Esophagus muscularis mucosa (tissue), 4 donors: ENCODE results near the gene ACSS1. TPM values are rescaled to one million over a fixed set of nuclear protein-coding genes. Genes with fewer than 3 reads are reported as not detected.

Experiments
- DNase-seq: peaks from one replicate; pipeline ENCODE4 v3.0.0-alpha.2; 2017; ENCODE audit errors: extremely low spot score
- H3K27ac ChIP-seq, 4 donors: fragments of 200-600 bp; sonication (generic); replicated peaks in 1 of 4; 1 replicate in 3 of 4; 2 replicates in 1 of 4; pipeline ENCODE4 v1.5.1; 2016 to 2019; ENCODE audit warnings: mild to moderate bottlenecking in 1 of 4
- H3K27me3 ChIP-seq, 4 donors: fragments of 200-600 bp; sonication (generic); one replicate each; pipeline versions ENCODE4 v1.5.1 to v1.6.0; 2016 to 2019
- H3K36me3 ChIP-seq, 4 donors: fragments of 200-600 bp; sonication (generic); one replicate each; pipeline ENCODE4 v1.5.1; 2016 to 2019
- H3K4me1 ChIP-seq, 4 donors: fragments of 200-600 bp; sonication (generic); one replicate each; pipeline ENCODE4 v1.5.1; 2016 to 2019
- H3K4me3 ChIP-seq, 4 donors: fragments of 200-600 bp; sonication (generic); 1 replicate in 2 of 4; 2 replicates in 2 of 4; pipeline ENCODE4 v1.5.1; 2016 to 2019; ENCODE audit warnings: mild to moderate bottlenecking in 4 of 4, moderate library complexity in 1 of 4
- H3K9me3 ChIP-seq, 4 donors: fragments of 200-600 bp; sonication (generic); 1 replicate in 3 of 4; 2 replicates in 1 of 4; pipeline ENCODE4 v1.5.1; 2016 to 2019
- CTCF ChIP-seq, 3 experiments: fragments of 200-600 bp in 2 of 3; fragments of 450-650 bp in 1 of 3; sonication (generic) in 2 of 3; IDR thresholded peaks; one replicate each; pipeline ENCODE4 v1.5.1; 2017 to 2019; ENCODE audit warnings: antibody characterized with exemption in 3 of 3, mild to moderate bottlenecking in 2 of 3, moderate library complexity in 1 of 3
- EP300 ChIP-seq: sonication (generic); formaldehyde crosslinking; IDR thresholded peaks from one replicate; pipeline ENCODE4 v1.6.1; 2017; ENCODE audit warnings: antibody characterized with exemption
- POLR2A ChIP-seq: fragments of 450-650 bp; IDR thresholded peaks from one replicate; pipeline ENCODE4 v1.6.1; 2017; ENCODE audit warnings: antibody characterized with exemption, moderate library complexity, mild to moderate bottlenecking, low read depth
- POLR2AphosphoS5 ChIP-seq, 2 donors: sonication (generic); formaldehyde crosslinking; IDR thresholded peaks; one replicate each; pipeline ENCODE4 v1.6.1; 2017; ENCODE audit warnings: antibody characterized with exemption in 2 of 2
- WGBS: methylation state at CpG from one replicate; pipeline ENCODE4 v1.1.5; 2018; 5-methylcytosine and 5-hydroxymethylcytosine counted together
- intact Hi-C: fragments of 100-400 bp; cut with DNase I; formaldehyde crosslinking; loops from one replicate; pipeline ENCODE4 v1.15.1; 2023
- total RNA-seq, 4 donors: library from RNA; depleted of rRNA; stranded (reverse); fragments of >200 nt; gene quantifications; one replicate each; pipeline versions ENCODE4 v1.1.0 to v1.2.1, GENCODE V29; 2016

Gene ACSS1
- total RNA-seq, 4 donors from 2014 or later: 36.6 to 154 (median 65.3) TPM

- DNase-seq: no peak
- peaks cover 45 to 100% (median 98%) of the 10 kb centered on the region in 4 donors for H3K36me3 ChIP-seq
Observed at GRCh38 chr20:24962182-24962492, 95.8 kb downstream of the ACSS1 start.

GRCh38 chr20:24961384-24962181 is 96.4 kb downstream of the ACSS1 start:
- WGBS: 76% methylated on average over 20 of the region's 20 CpGs
- intact Hi-C loops: no loop called here
- no peak overlapping the region for H3K4me3 ChIP-seq
- H3K27ac ChIP-seq: no peak overlapping the region
- TF ChIP-seq CTCF (IDR thresholded peaks at IDR 0.05): no peak
- TF ChIP-seq EP300: no peak
- TF ChIP-seq POLR2AphosphoS5 (IDR thresholded peaks at IDR 0.05): no peak
- no peak for TF ChIP-seq POLR2A
- DNase-seq: no peak
- no peaks in the 10 kb centered on the region for H3K4me1 ChIP-seq
- no peaks in the 10 kb centered on the region for H3K9me3 ChIP-seq
- H3K27me3 ChIP-seq: no peaks in the 10 kb centered on the region
- H3K36me3 ChIP-seq: peaks cover 42 to 99% (median 94%) of the 10 kb centered on the region in 4 donors

More at GRCh38 chr20:24962182-24962492, 95.8 kb downstream of the ACSS1 start:
- Histone ChIP-seq H3K4me1 (no peaks in the 10 kb centered on the region), H3K27me3 (no peaks in the 10 kb centered on the region), H3K9me3 (no peaks in the 10 kb centered on the region), H3K27ac (no peak overlapping the region), H3K4me3 (no peak overlapping the region)
- intact Hi-C loops: no loop called here
- 81% methylated on average over 2 of the region's 2 CpGs for WGBS
- TF ChIP-seq POLR2A (no peak), POLR2AphosphoS5 (IDR thresholded peaks at IDR 0.05) (no peak), CTCF (IDR thresholded peaks at IDR 0.05) (no peak), EP300 (no peak)

GRCh38 chr20:24960861-24961260 is 97.1 kb downstream of the ACSS1 start:
- no peaks in the 10 kb centered on the region for H3K9me3 ChIP-seq
- no peak overlapping the region for H3K27ac ChIP-seq
- no peak for TF ChIP-seq CTCF (IDR thresholded peaks at IDR 0.05)
- no peak for TF ChIP-seq POLR2A
- no peak for TF ChIP-seq EP300
- no peak for TF ChIP-seq POLR2AphosphoS5 (IDR thresholded peaks at IDR 0.05)
- intact Hi-C loops: no loop called here
- H3K4me1 ChIP-seq: no peaks in the 10 kb centered on the region
- peaks cover 37 to 99% (median 94%) of the 10 kb centered on the region in 4 donors for H3K36me3 ChIP-seq
- no peak overlapping the region for H3K4me3 ChIP-seq
- no peaks in the 10 kb centered on the region for H3K27me3 ChIP-seq
- DNase-seq: no peak
- 72% methylated on average over 2 of the region's 2 CpGs for WGBS

GRCh38 chr20:24960302-24960801 is 97.6 kb downstream of the ACSS1 start:
- Histone ChIP-seq H3K4me1 (no peaks in the 10 kb centered on the region), H3K27ac (no peak overlapping the region), H3K36me3 (peaks cover 34 to 97% (median 91%) of the 10 kb centered on the region in 4 donors), H3K4me3 (no peak overlapping the region), H3K9me3 (no peaks in the 10 kb centered on the region), H3K27me3 (no peaks in the 10 kb centered on the region)
- intact Hi-C loops: no loop called here
- no peak for DNase-seq
- WGBS: 93% methylated on average over 4 of the region's 10 CpGs
- no peak for TF ChIP-seq CTCF (IDR thresholded peaks at IDR 0.05)
- TF ChIP-seq POLR2A: no peak
- no peak for TF ChIP-seq EP300
- no peak for TF ChIP-seq POLR2AphosphoS5 (IDR thresholded peaks at IDR 0.05)
